HCT116 (cell line): ENCODE data around the gene OGG1.

Source experiments
- CBX3 ChIP-seq: IDR thresholded peaks from 2 replicates; pipeline ENCODE4 v1.6.1; 2012; ENCODE audit warnings: low read depth
- REST ChIP-seq: IDR thresholded peaks from 2 replicates; pipeline ENCODE4 v1.6.1; 2012; ENCODE audit warnings: low read depth

GRCh38 chr3:9717563-9717962, 32.2 kb upstream of the OGG1 start:
- TF ChIP-seq REST (no peak), CBX3 (no peak)
